Femur (tissue), 1 donor: ENCODE measurements around the gene CIITA.
A peak's percentile ranks its signal among the peaks of the same experiment; 100 is the strongest.

ENCODE experiments used
- DNase-seq: peaks from one replicate; pipeline ENCODE4 v3.0.0-alpha.2; 2017

The CIITA gene

GRCh38 chr16:10881479-10882030 is 4.6 kb downstream of the CIITA start:
- DNase-seq, result no peak

GRCh38 chr16:10883004-10883403 is 6.0 kb downstream of the CIITA start:
- DNase-seq, result no peak

DNA sequence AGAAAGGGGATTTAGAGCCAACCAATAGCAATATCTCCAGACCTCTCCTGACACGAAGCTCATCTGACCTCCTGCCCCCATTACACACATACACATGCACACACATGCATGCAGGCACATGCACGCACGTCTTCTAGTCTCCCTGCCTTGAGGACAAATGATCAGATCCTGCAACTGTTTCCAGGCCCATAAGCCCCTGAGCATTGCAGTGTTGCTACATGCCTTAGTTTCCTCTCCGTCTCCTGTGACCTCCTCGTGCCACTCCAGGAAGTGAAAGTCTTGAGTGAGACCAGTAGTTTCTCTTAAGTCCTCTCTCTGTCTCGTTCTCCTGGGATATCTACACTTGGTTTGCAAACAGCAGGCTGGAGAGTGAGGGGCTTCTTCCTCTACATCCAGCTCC is 8.2 kb downstream of the CIITA start:
- no peak for DNase-seq

GRCh38 chr16:10888320-10888937 is 11.4 kb downstream of the CIITA start:
- no peak for DNase-seq

DNA sequence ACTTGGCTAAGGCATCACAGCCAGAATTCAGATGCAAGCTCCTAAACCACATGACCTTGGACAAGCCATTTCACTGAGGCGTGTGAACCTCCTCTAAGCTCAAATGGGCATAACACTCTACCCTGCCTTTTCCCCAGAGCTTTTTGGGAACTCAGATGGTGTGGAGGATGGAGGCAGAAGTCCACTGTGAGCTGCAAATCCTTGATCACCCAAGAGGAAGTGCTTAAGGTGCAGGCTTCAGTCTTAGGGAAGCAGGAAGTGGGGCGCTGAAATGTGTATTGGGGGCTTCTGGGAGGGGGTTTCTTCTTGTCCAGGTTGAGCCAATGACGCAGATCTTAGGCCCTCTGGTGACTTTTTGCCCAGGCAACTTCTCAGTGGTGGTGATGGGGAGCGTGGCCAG is 12.9 kb downstream of the CIITA start:
- no peak for DNase-seq

GRCh38 chr16:10892782-10893318 is 15.8 kb downstream of the CIITA start:
- DNase-seq, result no peak

- peak; percentile 76 for DNase-seq
These were observed 18.3 kb downstream of the CIITA start for GRCh38 chr16:10895053-10895946.

GRCh38 chr16:10896165-10896564 is 19.2 kb downstream of the CIITA start:
- DNase-seq, result no peak

GRCh38 chr16:10896723-10897122 is 19.7 kb downstream of the CIITA start:
- DNase-seq, result no peak

GRCh38 chr16:10897134-10897533 is 20.1 kb downstream of the CIITA start:
- DNase-seq, result no peak

DNA sequence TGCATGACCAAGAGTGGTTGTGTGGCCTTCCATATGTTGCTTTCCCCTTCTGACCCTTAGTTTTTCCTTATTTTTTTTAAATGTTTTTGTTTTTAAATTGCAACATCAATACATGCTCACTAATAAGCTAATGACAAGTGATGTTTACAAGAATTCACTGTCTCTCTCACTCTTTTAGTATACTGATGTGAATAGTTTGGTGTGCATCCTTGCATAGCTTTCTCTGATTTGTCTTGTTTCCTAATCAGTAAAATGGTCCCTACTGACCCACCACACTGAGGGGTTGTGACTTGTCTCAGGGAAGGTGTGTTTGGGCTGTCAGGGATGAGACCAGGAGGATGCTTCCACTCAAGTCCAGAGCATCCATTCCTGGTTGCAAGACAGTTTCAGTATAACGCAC is 26.0 kb downstream of the CIITA start:
- DNase-seq, result no peak

DNA sequence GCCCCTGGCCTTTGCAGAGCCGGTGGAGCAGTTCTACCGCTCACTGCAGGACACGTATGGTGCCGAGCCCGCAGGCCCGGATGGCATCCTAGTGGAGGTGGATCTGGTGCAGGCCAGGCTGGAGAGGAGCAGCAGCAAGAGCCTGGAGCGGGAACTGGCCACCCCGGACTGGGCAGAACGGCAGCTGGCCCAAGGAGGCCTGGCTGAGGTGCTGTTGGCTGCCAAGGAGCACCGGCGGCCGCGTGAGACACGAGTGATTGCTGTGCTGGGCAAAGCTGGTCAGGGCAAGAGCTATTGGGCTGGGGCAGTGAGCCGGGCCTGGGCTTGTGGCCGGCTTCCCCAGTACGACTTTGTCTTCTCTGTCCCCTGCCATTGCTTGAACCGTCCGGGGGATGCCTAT is 29.5 kb downstream of the CIITA start:
- no peak for DNase-seq

DNA sequence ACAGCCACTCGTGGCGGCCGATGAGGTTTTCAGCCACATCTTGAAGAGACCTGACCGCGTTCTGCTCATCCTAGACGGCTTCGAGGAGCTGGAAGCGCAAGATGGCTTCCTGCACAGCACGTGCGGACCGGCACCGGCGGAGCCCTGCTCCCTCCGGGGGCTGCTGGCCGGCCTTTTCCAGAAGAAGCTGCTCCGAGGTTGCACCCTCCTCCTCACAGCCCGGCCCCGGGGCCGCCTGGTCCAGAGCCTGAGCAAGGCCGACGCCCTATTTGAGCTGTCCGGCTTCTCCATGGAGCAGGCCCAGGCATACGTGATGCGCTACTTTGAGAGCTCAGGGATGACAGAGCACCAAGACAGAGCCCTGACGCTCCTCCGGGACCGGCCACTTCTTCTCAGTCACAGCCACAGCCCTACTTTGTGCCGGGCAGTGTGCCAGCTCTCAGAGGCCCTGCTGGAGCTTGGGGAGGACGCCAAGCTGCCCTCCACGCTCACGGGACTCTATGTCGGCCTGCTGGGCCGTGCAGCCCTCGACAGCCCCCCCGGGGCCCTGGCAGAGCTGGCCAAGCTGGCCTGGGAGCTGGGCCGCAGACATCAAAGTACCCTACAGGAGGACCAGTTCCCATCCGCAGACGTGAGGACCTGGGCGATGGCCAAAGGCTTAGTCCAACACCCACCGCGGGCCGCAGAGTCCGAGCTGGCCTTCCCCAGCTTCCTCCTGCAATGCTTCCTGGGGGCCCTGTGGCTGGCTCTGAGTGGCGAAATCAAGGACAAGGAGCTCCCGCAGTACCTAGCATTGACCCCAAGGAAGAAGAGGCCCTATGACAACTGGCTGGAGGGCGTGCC is 30.1 kb downstream of the CIITA start:
- no peak for DNase-seq

- DNase-seq, result no peak
These were observed 30.7 kb downstream of the CIITA start for GRCh38 chr16:10907757-10908045.

- DNase-seq, result no peak
These were observed 34.3 kb downstream of the CIITA start for GRCh38 chr16:10911267-10911666.

DNA sequence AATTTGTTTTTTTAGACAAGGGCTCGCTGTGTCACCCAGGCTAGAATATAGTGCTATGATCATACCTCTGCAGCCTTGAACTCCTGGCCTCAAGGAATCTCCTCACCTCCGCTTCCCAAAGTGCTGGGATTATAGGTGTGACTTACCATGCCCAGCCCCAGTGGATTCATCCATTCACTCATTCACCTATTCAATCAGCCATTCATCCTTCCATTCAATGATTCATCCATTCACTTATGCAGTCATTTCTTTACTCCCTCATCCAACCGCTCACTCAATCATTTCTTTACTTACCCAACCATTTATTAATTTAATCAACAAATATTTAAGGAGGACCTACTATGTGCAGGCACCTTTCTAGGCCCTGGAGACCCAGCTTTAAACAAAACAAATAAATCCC is 39.5 kb downstream of the CIITA start:
- DNase-seq, result no peak

DNA sequence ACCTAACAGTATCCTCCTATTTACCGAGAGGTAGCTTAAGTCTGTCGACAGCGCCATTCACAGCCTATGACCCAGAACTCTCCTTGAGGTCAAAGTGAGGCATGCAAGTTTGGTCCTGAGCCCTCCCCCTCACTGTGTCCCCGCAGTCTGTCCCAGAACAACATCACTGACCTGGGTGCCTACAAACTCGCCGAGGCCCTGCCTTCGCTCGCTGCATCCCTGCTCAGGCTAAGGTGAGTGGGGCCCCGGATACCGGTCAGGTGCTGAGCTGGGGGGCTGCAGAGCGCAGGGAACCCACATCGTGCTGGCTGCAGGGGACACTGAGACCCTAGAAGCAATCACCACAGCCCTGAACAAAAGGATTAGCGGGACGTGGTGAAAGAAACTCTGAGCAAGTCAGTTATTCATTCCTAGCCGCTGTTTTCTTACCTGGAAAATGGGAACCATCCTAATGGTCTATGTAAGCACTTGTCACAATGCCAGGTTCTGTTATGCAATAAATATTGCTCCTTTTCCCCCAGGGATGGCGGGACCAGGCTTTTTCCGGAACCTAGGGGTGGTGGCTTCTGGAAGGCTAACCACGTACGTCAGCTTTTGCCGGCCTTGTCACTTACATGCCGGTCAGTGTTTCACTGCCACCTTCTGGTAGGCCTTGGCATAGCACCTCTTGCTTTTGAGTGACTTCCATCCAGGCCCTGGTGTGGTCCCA is 41.4 kb downstream of the CIITA start:
- peak; percentile 95 for DNase-seq

GRCh38 chr16:10919003-10919351 is 42.0 kb downstream of the CIITA start:
- DNase-seq, result no peak

DNA sequence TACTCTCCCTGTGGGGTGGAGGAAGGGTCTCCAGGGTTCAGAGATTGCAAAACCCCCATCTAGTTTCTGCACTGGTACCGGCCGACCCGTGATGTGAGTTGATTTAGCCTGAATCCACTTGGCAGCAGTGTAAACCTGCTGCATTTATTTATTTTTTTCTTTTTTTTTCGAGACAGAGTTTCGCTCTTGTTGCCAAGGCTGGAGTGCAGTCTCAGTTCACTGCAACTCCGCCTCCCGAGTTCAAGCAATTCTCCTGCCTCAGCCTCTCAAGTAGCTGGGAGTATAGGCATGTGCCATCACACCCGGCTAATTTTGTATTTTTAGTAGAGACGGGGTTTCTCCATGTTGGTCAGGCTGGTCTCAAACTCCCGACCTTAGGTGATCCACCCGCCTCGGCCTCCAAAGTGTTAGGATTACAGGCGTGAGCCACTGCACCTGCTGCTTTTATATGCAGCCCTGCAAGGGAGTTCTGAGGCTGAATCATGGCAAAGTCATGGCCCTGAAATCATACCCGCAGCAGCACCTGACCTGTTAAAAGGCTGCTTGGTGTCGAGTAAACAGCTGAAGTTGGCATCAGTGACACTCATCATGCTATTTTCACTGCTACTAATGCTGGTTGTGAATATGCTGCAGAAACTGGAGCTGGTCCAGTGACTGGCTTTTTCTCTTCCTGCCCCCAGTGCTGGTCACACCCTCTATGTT is 43.9 kb downstream of the CIITA start:
- DNase-seq, result no peak

DNA sequence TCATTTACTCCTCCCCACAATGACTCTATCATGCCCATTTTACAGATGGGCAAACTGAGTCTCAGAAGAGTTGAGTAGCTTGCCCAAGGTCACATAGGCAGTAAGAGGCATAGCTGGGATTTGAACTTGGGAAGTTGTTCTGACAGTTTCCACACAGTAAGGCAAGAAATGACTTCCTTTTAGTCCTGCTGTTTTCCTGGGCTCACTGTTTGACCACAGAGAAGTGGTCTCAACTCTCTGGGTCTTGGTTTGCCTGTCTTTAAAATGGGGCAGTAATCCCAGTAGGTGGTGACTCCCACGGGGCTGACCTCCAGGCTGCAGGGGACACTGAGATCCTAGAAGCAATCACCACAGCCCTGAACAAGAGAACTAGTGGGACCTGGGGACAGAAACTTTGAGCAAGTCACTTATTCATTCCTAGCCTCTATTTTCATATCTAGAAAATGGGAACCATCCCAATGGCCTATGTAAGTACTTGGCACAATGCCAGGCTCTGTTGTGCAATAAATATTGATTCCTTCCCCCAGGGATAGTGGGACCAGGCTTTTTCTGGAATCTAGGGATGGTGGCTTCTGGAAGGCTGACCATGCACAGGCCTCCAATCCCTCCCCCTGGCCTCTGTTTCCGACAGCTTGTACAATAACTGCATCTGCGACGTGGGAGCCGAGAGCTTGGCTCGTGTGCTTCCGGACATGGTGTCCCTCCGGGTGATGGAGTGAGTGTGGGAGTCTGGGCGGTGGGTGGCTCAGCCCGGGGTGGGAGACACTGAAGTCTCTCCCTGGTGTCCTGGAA is 44.7 kb downstream of the CIITA start:
- no peak for DNase-seq
